GM19240 (cell line): ENCODE measurements around the gene ADAM11.

Source experiments
- DNase-seq: peaks from one replicate; pipeline ENCODE4 v3.0.0; 2011; ENCODE audit warnings: low spot score; ENCODE audit not compliant: insufficient read length

ADAM11 gene

GRCh38 chr17:44775838-44776621 lies 17.2 kb downstream of the ADAM11 start:
- DNase-seq: no peak

DNA sequence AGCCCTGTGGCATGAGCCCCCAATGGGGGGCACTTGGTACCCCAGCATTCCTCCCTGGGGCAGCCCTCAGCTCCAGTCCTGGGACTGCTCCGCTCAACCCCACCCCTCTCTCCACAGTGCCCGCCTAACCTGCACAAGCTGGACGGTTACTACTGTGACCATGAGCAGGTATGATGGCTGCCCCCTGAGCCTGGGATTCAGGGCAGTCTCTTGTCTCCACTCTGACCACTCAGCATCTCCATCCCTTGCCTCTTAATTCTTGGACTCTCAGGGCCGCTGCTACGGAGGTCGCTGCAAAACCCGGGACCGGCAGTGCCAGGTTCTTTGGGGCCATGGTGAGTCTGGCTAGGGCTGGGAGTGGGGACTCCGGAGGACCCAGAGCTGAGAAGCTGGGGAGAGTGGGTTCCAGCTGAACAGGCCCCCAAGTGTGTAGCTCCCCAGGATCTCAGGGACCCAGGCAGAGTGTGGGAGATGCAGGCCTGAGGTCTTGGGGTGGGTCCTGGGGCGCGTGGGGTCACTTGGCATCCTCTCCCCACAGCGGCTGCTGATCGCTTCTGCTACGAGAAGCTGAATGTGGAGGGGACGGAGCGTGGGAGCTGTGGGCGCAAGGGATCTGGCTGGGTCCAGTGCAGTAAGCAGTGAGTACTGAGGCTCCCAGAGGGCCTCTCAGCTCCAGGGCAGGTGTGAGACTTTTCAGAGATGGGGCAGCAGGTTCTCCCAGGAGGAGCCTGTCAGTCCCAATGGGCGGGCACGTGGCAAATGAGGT lies 18.0 kb downstream of the ADAM11 start:
- DNase-seq: no peak

DNA sequence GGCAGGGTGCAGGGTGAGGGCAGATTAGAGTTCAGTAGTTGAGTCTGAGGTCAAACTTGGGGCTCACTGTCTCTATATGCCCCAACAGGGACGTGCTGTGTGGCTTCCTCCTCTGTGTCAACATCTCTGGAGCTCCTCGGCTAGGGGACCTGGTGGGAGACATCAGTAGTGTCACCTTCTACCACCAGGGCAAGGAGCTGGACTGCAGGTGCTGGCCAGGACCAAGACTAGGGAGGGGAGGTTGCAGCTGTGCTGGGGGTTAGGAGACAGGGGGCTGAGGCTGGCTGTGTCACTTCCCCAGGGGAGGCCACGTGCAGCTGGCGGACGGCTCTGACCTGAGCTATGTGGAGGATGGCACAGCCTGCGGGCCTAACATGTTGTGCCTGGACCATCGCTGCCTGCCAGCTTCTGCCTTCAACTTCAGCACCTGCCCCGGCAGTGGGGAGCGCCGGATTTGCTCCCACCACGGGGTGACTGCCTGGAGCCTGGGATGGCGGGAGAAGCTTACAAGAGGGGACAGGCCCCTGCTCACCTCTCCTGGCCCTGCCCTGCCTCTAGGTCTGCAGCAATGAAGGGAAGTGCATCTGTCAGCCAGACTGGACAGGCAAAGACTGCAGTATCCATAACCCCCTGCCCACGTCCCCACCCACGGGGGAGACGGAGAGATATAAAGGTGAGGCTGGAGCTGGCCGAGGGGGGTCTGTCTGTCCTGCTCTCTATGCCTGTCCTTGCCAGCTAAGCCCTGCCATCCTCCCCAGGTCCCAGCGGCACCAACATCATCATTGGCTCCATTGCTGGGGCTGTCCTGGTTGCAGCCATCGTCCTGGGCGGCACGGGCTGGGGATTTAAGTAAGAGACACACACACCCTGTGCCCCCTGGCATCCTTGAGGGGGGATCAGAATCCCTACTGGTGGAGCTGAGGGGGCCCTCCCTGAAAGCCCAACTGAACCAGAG lies 18.9 kb downstream of the ADAM11 start:
- no peak for DNase-seq

GRCh38 chr17:44778656-44779210 lies 19.9 kb downstream of the ADAM11 start:
- no peak for DNase-seq

- peak; percentile 77 for DNase-seq
These were observed 20.6 kb downstream of the ADAM11 start for GRCh38 chr17:44779211-44780025.

GRCh38 chr17:44780161-44780560 lies 21.4 kb downstream of the ADAM11 start:
- no peak for DNase-seq

GRCh38 chr17:44780845-44781480 lies 22.2 kb downstream of the ADAM11 start:
- no peak for DNase-seq

- no peak for DNase-seq
These were observed 22.9 kb downstream of the ADAM11 start for GRCh38 chr17:44781551-44782325.

GRCh38 chr17:44782326-44782850 lies 23.6 kb downstream of the ADAM11 start:
- no peak for DNase-seq

- DNase-seq: no peak
These were observed 27.1 kb downstream of the ADAM11 start for GRCh38 chr17:44785921-44786320.

GRCh38 chr17:44786551-44787081 lies 27.8 kb downstream of the ADAM11 start:
- DNase-seq: no peak

DNA sequence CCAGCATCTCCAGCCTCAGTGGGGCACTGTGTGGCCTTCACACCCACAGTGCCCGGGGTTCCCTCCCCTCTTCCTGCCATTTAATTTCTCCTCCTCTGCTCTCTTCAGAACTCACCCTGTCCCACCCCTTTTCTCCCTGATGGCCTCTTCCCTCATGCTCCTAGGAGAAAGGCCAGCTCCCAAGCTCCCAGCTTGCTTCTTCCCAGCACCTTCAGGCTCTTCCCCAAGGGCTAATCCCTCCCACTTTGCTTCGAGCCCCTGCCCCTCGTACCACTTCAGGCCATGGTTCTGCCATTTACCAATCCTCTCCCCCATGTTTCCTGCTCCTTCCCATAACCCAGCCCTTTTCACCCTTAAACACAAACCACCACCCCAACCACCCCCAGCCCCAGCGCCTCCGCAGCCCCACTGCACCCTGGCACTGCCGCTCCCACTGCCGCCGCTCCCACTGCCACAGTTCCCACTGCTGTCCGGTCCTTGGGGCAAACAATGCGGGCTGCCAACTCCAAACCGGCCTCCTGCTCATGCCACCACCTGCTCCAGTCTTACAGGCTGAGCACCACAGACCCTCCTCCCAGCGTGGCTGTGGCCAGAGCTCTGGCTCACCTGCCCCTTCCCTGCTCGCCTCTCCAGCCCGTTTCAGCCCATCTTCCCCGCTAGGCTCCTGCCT lies 28.6 kb downstream of the ADAM11 start:
- DNase-seq: no peak

DNA sequence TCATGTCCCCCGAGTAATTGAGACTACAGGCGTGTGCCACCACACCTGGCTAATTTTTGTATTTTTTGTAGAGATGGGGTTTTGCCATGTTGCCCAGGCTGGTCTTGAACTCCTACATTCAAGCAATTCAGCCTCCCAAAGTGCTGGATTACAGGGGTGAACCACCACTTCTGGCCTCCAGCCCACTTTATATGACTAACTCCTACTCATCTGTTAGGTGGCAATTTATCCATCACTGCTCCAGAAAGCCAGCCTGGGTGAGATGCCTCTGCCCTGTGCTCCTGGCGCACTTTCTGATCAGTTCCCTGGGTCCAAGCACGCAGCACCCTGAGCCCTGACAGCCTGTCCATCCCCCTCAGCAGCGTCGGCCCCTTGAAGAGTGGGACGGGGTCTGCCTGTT lies 29.4 kb downstream of the ADAM11 start:
- DNase-seq: no peak

GRCh38 chr17:44792276-44792675 lies 33.5 kb downstream of the ADAM11 start:
- DNase-seq: no peak

DNA sequence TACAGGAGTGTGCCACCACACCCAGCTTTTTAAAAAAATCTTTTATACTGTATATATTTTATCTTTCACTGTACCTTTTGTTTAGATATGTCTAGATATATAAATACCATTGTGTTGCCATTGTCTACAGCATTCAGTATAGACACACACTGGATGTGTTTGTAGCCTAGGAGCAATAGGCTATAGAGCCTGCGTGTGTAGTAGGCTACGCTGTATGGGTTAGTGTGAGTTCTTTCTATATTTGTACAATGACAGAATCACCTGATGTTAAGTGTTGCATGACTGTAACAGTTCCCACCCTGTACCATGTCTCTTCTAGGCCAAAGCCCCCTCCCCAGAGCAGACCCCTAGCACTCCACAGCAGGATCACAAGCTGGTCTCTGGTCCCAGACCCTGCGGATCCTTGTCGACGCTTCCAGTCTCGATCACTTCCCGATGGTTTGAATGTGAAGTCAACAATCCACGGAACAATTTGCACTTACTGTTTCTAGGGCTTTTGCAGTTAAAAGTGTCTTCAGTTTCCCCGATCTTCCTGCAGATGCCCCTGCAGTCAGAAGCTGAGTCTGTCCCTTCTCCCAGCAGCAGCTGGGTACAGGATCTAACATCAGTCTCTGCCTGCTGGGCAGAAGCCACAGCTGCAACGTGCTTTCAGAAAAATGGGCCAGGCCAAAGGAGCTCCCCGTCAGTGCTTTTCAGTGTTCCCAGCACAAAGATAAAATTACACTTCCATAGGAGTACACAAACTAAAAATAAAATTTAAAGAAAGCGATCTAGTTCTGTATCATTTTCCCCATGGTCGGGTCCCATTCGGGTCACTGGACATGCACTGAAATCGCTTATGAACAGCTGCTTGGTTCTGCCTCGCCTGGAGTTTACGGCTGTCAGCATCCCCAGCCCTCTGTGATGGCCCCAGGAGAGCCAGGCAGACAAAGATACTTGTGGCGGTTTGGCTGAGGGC lies 35.4 kb downstream of the ADAM11 start:
- no peak for DNase-seq

- DNase-seq: no peak
These were observed 36.1 kb downstream of the ADAM11 start for GRCh38 chr17:44794851-44795413.

GRCh38 chr17:44795421-44795820 lies 36.6 kb downstream of the ADAM11 start:
- no peak for DNase-seq
